ENCODE measurements around the gene KIAA0753.

Gene KIAA0753

GRCh38 chr17:6640536-6641246 lies at the start of gene KIAA0753, which contains the start of gene TXNDC17:
Gene KIAA0753, minus strand, starts transcription at chr17:6640711. Its CDS starts 5,608 bp downstream, at chr17:6635103.
Gene TXNDC17, plus strand, starts transcription at chr17:6641060. Its CDS starts 23 bp downstream, at chr17:6641083.
- DNase-seq: peak; percentile 90

GRCh38 chr17:6688944-6689343 lies 48.4 kb upstream of the KIAA0753 start:
- no peak for DNase-seq

- DNase-seq: peak; percentile 8
Measured at GRCh38 chr17:6686026-6686425, 45.5 kb upstream of the KIAA0753 start.

- no peak for DNase-seq
Measured at GRCh38 chr17:6684881-6685767, 44.6 kb upstream of the KIAA0753 start.

GRCh38 chr17:6684460-6684783 lies 43.9 kb upstream of the KIAA0753 start:
- peak; percentile 3 for DNase-seq

GRCh38 chr17:6683730-6684459 lies 43.4 kb upstream of the KIAA0753 start:
- DNase-seq: no peak

- no peak for DNase-seq
Measured at GRCh38 chr17:6683081-6683684, 42.7 kb upstream of the KIAA0753 start.

- no peak for DNase-seq
Measured at GRCh38 chr17:6682339-6682738, 41.8 kb upstream of the KIAA0753 start.

GRCh38 chr17:6681671-6682070 lies 41.2 kb upstream of the KIAA0753 start:
- no peak for DNase-seq

GRCh38 chr17:6681176-6681575 lies 40.7 kb upstream of the KIAA0753 start:
- DNase-seq: no peak

- DNase-seq: no peak
Measured at GRCh38 chr17:6679241-6679640, 38.7 kb upstream of the KIAA0753 start.

GRCh38 chr17:6677946-6678345 lies 37.4 kb upstream of the KIAA0753 start:
- no peak for DNase-seq

- DNase-seq: no peak
Measured at GRCh38 chr17:6677158-6677831, 36.8 kb upstream of the KIAA0753 start.

GRCh38 chr17:6676802-6677157 lies 36.3 kb upstream of the KIAA0753 start:
- DNase-seq: no peak

GRCh38 chr17:6675201-6675825 lies 34.8 kb upstream of the KIAA0753 start:
- DNase-seq: no peak

GRCh38 chr17:6674586-6674985 lies 34.1 kb upstream of the KIAA0753 start:
- DNase-seq: no peak

- DNase-seq: no peak
Measured at GRCh38 chr17:6671431-6671830, 30.9 kb upstream of the KIAA0753 start.

GRCh38 chr17:6670999-6671398 lies 30.5 kb upstream of the KIAA0753 start:
- DNase-seq: no peak

- DNase-seq: no peak
Measured at GRCh38 chr17:6670571-6670970, 30.1 kb upstream of the KIAA0753 start.

GRCh38 chr17:6669479-6670212 lies 29.1 kb upstream of the KIAA0753 start:
- no peak for DNase-seq

GRCh38 chr17:6668727-6669425 lies 28.4 kb upstream of the KIAA0753 start:
- DNase-seq: no peak
